Right lobe of liver (tissue), 6 donors: ENCODE measurements around the gene CREBBP. TPM values are rescaled to one million over a fixed set of nuclear protein-coding genes. Genes with fewer than 3 reads are reported as not detected.
A peak's percentile ranks its signal among the peaks of the same experiment; 100 is the strongest.

ENCODE experiments used
- ATAC-seq, 4 donors: fragments of 200-7000 bp; cut with Tn5 transposase; one replicate each; pipeline ENCODE4 v1.9.1; 2020; ENCODE audit warnings: mild to moderate bottlenecking in 4 of 4, moderate library complexity in 4 of 4
- DNase-seq, 3 donors: peaks; one replicate each; pipeline ENCODE4 v3.0.0-alpha.2; 2020
- H3K27ac ChIP-seq, 3 donors: fragments of 200-600 bp; one replicate each; pipeline ENCODE4 v1.8.0; 2022
- H3K27me3 ChIP-seq, 2 donors: fragments of 200-600 bp; one replicate each; pipeline ENCODE4 v1.8.0; 2022
- H3K36me3 ChIP-seq, 4 donors: fragments of 200-600 bp; sonication (generic) in 1 of 4; one replicate each; pipeline versions ENCODE4 v1.5.1 to v1.8.0; 2017 to 2022; ENCODE audit warnings: control low read depth in 1 of 4
- H3K4me1 ChIP-seq, 4 donors: fragments of 200-600 bp; sonication (generic) in 1 of 4; one replicate each; pipeline versions ENCODE4 v1.5.1 to v1.8.0; 2017 to 2022; ENCODE audit warnings: control low read depth in 1 of 4
- H3K4me3 ChIP-seq, 3 donors: fragments of 200-600 bp; one replicate each; pipeline ENCODE4 v1.8.0; 2022
- H3K9me3 ChIP-seq, 4 donors: fragments of 200-600 bp; sonication (generic) in 1 of 4; one replicate each; pipeline versions ENCODE4 v1.5.1 to v1.8.0; 2017 to 2022; ENCODE audit warnings: control low read depth in 1 of 4
- CTCF ChIP-seq, 4 donors: fragments of 200-600 bp in 3 of 4; fragments of 450-650 bp in 1 of 4; IDR thresholded peaks; one replicate each; pipeline versions ENCODE4 v1.5.1 to v1.8.0; 2016 to 2022; ENCODE audit warnings: antibody characterized with exemption in 4 of 4, mild to moderate bottlenecking in 2 of 4
- POLR2A ChIP-seq: fragments of 450-650 bp; IDR thresholded peaks from one replicate; pipeline ENCODE4 v1.6.1; 2017; ENCODE audit warnings: antibody characterized with exemption, mild to moderate bottlenecking
- WGBS: methylation state at CpG from one replicate; pipeline ENCODE4 v1.1.6; 2018; ENCODE audit warnings: low coverage, low lambda C conversion rate; ENCODE audit not compliant: insufficient coverage; ENCODE audit errors: missing lambda C conversion rate; 5-methylcytosine and 5-hydroxymethylcytosine counted together
- intact Hi-C, 2 donors: fragments of 100-400 bp; cut with DNase I; formaldehyde crosslinking; loops; one replicate each; pipeline versions ENCODE4 v1.11.2 to v1.14.1; 2022
- total RNA-seq, 6 experiments: library from RNA; depleted of rRNA in 2 of 6; stranded (reverse); fragments of >200 nt in 2 of 6; fragmentation: NEBNext Ultra II Directional in 3 of 6; extraction: Animal tissue kit (Norgen Biotek cat#: 25700) in 3 of 6; gene quantifications; one replicate each; pipeline versions ENCODE4 v1.1.0 to v1.2.4, GENCODE V29; 2016 to 2023
- donor health status: DM: no; HTN: yes; CAD: no.
- donor health status: DM: no; HTN: no; CAD: no.
- donor health status: DM: no; HTN: no; CAD: no.
- donor health status: DM: no; HTN: yes; CAD: no.
- donor health status: DM: no; HTN: yes; CAD: no.

CREBBP gene
- total RNA-seq, 6 experiments from 2014 or later, result 18.1 to 39.8 (median 29.2) TPM

GRCh38 chr16:3909791-3910583 is 29.5 kb upstream of the CREBBP start:
- Histone ChIP-seq H3K27me3 (no peaks in the 10 kb centered on the region), H3K4me1 (no peaks in the 10 kb centered on the region), H3K9me3 (no peaks in the 10 kb centered on the region), H3K36me3 (no peaks in the 10 kb centered on the region), H3K27ac (no peak overlapping the region), H3K4me3 (no peak overlapping the region)
- no peak for DNase-seq
- TF ChIP-seq POLR2A (no peak), CTCF (IDR thresholded peaks at IDR 0.05) (no peak)
- intact Hi-C loops, result no loop called here
- no peak for ATAC-seq
- 92% methylated on average over 9 of the region's 18 CpGs for WGBS

- DNase-seq (no peak), ATAC-seq (peak in 3 of 4 donors; percentile 25 to 59 (median 30))
- 65% methylated on average over 4 of the region's 17 CpGs for WGBS
- Histone ChIP-seq H3K9me3 (no peaks in the 10 kb centered on the region), H3K27ac (no peak overlapping the region), H3K4me1 (no peaks in the 10 kb centered on the region), H3K4me3 (no peak overlapping the region), H3K36me3 (no peaks in the 10 kb centered on the region), H3K27me3 (no peaks in the 10 kb centered on the region)
- intact Hi-C loops, result no loop called here
- TF ChIP-seq POLR2A (no peak), CTCF (IDR thresholded peaks at IDR 0.05) (peak in 3 of 4 donors; percentile 17 to 27 (median 19))
These were observed 28.5 kb upstream of the CREBBP start for GRCh38 chr16:3908951-3909437.

- H3K27ac ChIP-seq, result no peak overlapping the region
- no peak overlapping the region for H3K4me3 ChIP-seq
- no peak for DNase-seq
- H3K4me1 ChIP-seq, result no peaks in the 10 kb centered on the region
- intact Hi-C loops, result no loop called here
- no peak for ATAC-seq
- no peaks in the 10 kb centered on the region for H3K9me3 ChIP-seq
- TF ChIP-seq POLR2A (no peak), CTCF (IDR thresholded peaks at IDR 0.05) (no peak)
- no peaks in the 10 kb centered on the region for H3K27me3 ChIP-seq
- H3K36me3 ChIP-seq, result no peaks in the 10 kb centered on the region
- WGBS, result 67% methylated on average over 1 of the region's 4 CpGs
These were observed 27.1 kb upstream of the CREBBP start for GRCh38 chr16:3907586-3907985.

- no peaks in the 10 kb centered on the region for H3K27me3 ChIP-seq
- no peak for DNase-seq
- no peaks in the 10 kb centered on the region for H3K4me1 ChIP-seq
- H3K4me3 ChIP-seq, result no peak overlapping the region
- no peaks in the 10 kb centered on the region for H3K36me3 ChIP-seq
- ATAC-seq, result no peak
- intact Hi-C loops, result no loop called here
- no peak overlapping the region for H3K27ac ChIP-seq
- H3K9me3 ChIP-seq, result no peaks in the 10 kb centered on the region
- WGBS, result 67% methylated on average over 1 of the region's 1 CpG
- TF ChIP-seq CTCF (IDR thresholded peaks at IDR 0.05) (no peak), POLR2A (no peak)
These were observed 25.9 kb upstream of the CREBBP start for GRCh38 chr16:3906363-3906762.
